Retinal pigment epithelial cell (primary cell): ENCODE measurements around the gene TRPC4.
A peak's percentile ranks its signal among the peaks of the same experiment; 100 is the strongest.

ENCODE experiments used
- DNase-seq: peaks from one replicate; pipeline ENCODE4 v3.0.0-alpha.2; 2010; ENCODE audit warnings: low read depth
- H3K4me3 ChIP-seq: 2 replicates; pipeline ENCODE4 v1.5.1; 2011; ENCODE audit warnings: mild to moderate bottlenecking, low read length, control low read depth, moderate library complexity
- CTCF ChIP-seq: conservative IDR thresholded peaks from 2 replicates; pipeline ENCODE4 v1.5.1; 2011; ENCODE audit warnings: low read depth, low read length, control low read depth, inconsistent platforms

TRPC4 gene

GRCh38 chr13:37618554-37618953 is 251.0 kb downstream of the TRPC4 start:
- no peak for TF ChIP-seq CTCF
- DNase-seq = no peak
- H3K4me3 ChIP-seq = no peak overlapping the region

- TF ChIP-seq CTCF = no peak
- no peak overlapping the region for H3K4me3 ChIP-seq
- peak; percentile 94 for DNase-seq
These were observed 252.4 kb downstream of the TRPC4 start for GRCh38 chr13:37617173-37617572.

GRCh38 chr13:37616131-37616530 is 253.4 kb downstream of the TRPC4 start:
- no peak for TF ChIP-seq CTCF
- H3K4me3 ChIP-seq = no peak overlapping the region
- DNase-seq = no peak

- no peak for DNase-seq
These were observed 254.3 kb downstream of the TRPC4 start for GRCh38 chr13:37615276-37615675.

GRCh38 chr13:37613638-37614037 is 255.9 kb downstream of the TRPC4 start:
- TF ChIP-seq CTCF = no peak
- no peak overlapping the region for H3K4me3 ChIP-seq
- no peak for DNase-seq

More at GRCh38 chr13:37615276-37615675, 254.3 kb downstream of the TRPC4 start:
- TF ChIP-seq CTCF = no peak
- no peak overlapping the region for H3K4me3 ChIP-seq

- DNase-seq = no peak
- no peak overlapping the region for H3K4me3 ChIP-seq
These were observed 256.3 kb downstream of the TRPC4 start for GRCh38 chr13:37613236-37613635.

More at GRCh38 chr13:37613236-37613635, 256.3 kb downstream of the TRPC4 start:
- no peak for TF ChIP-seq CTCF
